Mesendoderm (in vitro differentiated cells): Measurements from ENCODE around the gene GRK3.

Experiments used
- DNase-seq: peaks from one replicate; pipeline ENCODE4 v3.0.0; 2013
- H2AK5ac ChIP-seq: 2 replicates; pipeline ENCODE4 v1.6.1; 2013; ENCODE audit warnings: low read length, inconsistent platforms
- H2BK120ac ChIP-seq: 2 replicates; pipeline ENCODE4 v1.6.1; 2013; ENCODE audit warnings: low read depth, mild to moderate bottlenecking, low read length, moderate library complexity, mixed read lengths
- H2BK15ac ChIP-seq: replicated peaks from 2 replicates; pipeline ENCODE4 v1.6.1; 2013; ENCODE audit warnings: low read depth, mild to moderate bottlenecking, moderate library complexity
- H2BK5ac ChIP-seq: 2 replicates; pipeline ENCODE4 v1.6.1; 2013; ENCODE audit warnings: low read length, inconsistent platforms
- H3K18ac ChIP-seq: 2 replicates; pipeline ENCODE4 v1.6.1; 2013; ENCODE audit warnings: mild to moderate bottlenecking, low read length, mixed read lengths
- H3K23ac ChIP-seq: one replicate; pipeline ENCODE4 v1.6.1; 2013; ENCODE audit warnings: low read length
- H3K27ac ChIP-seq: 2 replicates; pipeline ENCODE4 v1.5.1; 2013; ENCODE audit warnings: low read depth, mild to moderate bottlenecking, inconsistent platforms, low read length, moderate library complexity
- H3K27me3 ChIP-seq: 2 replicates; pipeline ENCODE4 v1.6.1; 2013; ENCODE audit warnings: low read length, control low read depth, mild to moderate bottlenecking, inconsistent platforms; ENCODE audit not compliant: insufficient read depth, poor library complexity
- H3K36me3 ChIP-seq: 2 replicates; pipeline ENCODE4 v1.6.1; 2013; ENCODE audit warnings: low read length, inconsistent platforms; ENCODE audit not compliant: control insufficient read depth, insufficient read depth
- H3K4ac ChIP-seq: one replicate; pipeline ENCODE4 v1.6.1; 2013; ENCODE audit warnings: low read depth, mild to moderate bottlenecking, low read length, moderate library complexity
- H3K4me1 ChIP-seq: 2 replicates; pipeline ENCODE4 v1.6.1; 2013; ENCODE audit warnings: low read depth, low read length, inconsistent platforms; ENCODE audit not compliant: control insufficient read depth
- H3K4me2 ChIP-seq: 2 replicates; pipeline ENCODE4 v1.6.1; 2013; ENCODE audit warnings: low read length
- H3K4me3 ChIP-seq: 2 replicates; pipeline ENCODE4 v1.5.1; 2013; ENCODE audit warnings: mild to moderate bottlenecking, low read length
- H3K56ac ChIP-seq: one replicate; pipeline ENCODE4 v1.6.1; 2013; ENCODE audit warnings: low read length
- H3K79me1 ChIP-seq: 2 replicates; pipeline ENCODE4 v1.6.1; 2013; ENCODE audit warnings: low read length, inconsistent platforms
- H3K79me2 ChIP-seq: 2 replicates; pipeline ENCODE4 v1.6.1; 2013; ENCODE audit warnings: mild to moderate bottlenecking, low read length; ENCODE audit not compliant: control insufficient read depth, insufficient read depth
- H3K9ac ChIP-seq: 2 replicates; pipeline ENCODE4 v1.6.1; 2013; ENCODE audit warnings: low read length, inconsistent platforms
- H4K5ac ChIP-seq: one replicate; pipeline ENCODE4 v1.6.1; 2013; ENCODE audit warnings: low read length
- H4K8ac ChIP-seq: one replicate; pipeline ENCODE4 v1.6.1; 2013; ENCODE audit warnings: low read depth, mild to moderate bottlenecking, control low read depth, low read length, moderate library complexity
- WGBS: extraction: QIAGEN DNeasy Blood & Tissue Kit; methylation state at CpG from one replicate; pipeline ENCODE4 v1.1.7; 2013; ENCODE audit warnings: low lambda C conversion rate, missing lambda C conversion rate; ENCODE audit not compliant: insufficient coverage; ENCODE audit errors: extremely low coverage; 5-methylcytosine and 5-hydroxymethylcytosine counted together

The GRK3 gene

DNA sequence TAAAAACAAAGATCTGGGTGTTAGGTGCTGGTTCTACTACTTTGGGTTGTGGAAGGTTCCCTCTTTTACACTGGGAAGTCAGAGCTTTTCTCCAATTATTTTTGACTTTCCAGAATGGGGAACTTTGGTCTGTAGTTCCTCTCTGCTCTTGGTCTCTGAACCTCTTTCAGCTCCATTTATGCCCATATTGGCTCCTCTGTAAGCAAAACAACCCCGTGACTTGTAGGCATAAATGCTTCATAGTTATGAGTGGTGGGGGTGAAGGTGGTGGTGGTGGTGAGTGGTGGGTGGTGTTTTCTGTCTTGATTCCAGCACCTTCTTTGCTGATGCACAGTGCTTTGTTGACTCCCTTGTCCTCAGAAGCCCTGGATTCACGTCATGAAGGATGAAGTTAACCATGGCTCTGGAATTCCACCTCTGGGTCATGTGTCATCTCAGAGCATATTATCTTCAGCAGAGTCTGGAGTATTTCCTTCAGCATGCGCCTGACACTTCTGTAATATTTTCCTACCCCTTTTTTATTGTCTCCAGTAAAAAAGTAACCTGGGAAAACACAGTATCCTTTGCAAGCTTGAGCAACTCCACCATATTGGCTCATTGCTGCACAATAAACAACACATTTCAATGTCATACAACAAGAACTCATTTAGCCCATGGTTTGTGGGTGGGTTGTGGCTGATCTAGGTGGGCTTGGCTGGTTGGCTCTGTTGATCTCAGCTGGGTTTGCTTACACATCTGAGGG lies 24.1 kb upstream of the GRK3 start:
- H2BK5ac ChIP-seq: no peak overlapping the region
- H3K4ac ChIP-seq: no peak overlapping the region
- no peaks in the 10 kb centered on the region for H3K79me2 ChIP-seq
- H4K8ac ChIP-seq: no peak overlapping the region
- WGBS: no CpG with 5 or more reads among the region's 3 CpGs
- no peak overlapping the region for H3K9ac ChIP-seq
- H4K5ac ChIP-seq: no peak overlapping the region
- H3K36me3 ChIP-seq: no peaks in the 10 kb centered on the region
- H2BK15ac ChIP-seq: no peak overlapping the region
- no peak overlapping the region for H2AK5ac ChIP-seq
- no peak overlapping the region for H3K4me3 ChIP-seq
- no peak overlapping the region for H3K27ac ChIP-seq
- H3K79me1 ChIP-seq: no peaks in the 10 kb centered on the region
- no peaks in the 10 kb centered on the region for H3K4me1 ChIP-seq
- H3K4me2 ChIP-seq: no peak overlapping the region
- no peak overlapping the region for H3K23ac ChIP-seq
- H2BK120ac ChIP-seq: no peak overlapping the region
- DNase-seq: no peak
- no peak overlapping the region for H3K18ac ChIP-seq
- no peak overlapping the region for H3K56ac ChIP-seq
- no peaks in the 10 kb centered on the region for H3K27me3 ChIP-seq

- Histone ChIP-seq H2BK15ac (no peak overlapping the region), H3K18ac (no peak overlapping the region), H3K27ac (no peak overlapping the region), H3K4ac (no peak overlapping the region), H3K27me3 (no peaks in the 10 kb centered on the region), H3K56ac (no peak overlapping the region), H3K4me3 (no peak overlapping the region), H2AK5ac (no peak overlapping the region), H2BK120ac (no peak overlapping the region), H2BK5ac (no peak overlapping the region), H4K5ac (no peak overlapping the region), H3K23ac (no peak overlapping the region), H3K4me1 (no peaks in the 10 kb centered on the region), H4K8ac (no peak overlapping the region), H3K79me1 (no peaks in the 10 kb centered on the region), H3K79me2 (no peaks in the 10 kb centered on the region), H3K36me3 (no peaks in the 10 kb centered on the region), H3K4me2 (no peak overlapping the region), H3K9ac (no peak overlapping the region)
- no peak for DNase-seq
- WGBS: no CpG with 5 or more reads among the region's 4 CpGs
These were observed 23.4 kb upstream of the GRK3 start for GRCh38 chr22:25540908-25541660.

- no peaks in the 10 kb centered on the region for H3K79me2 ChIP-seq
- H3K4ac ChIP-seq: no peak overlapping the region
- H3K4me3 ChIP-seq: no peak overlapping the region
- no peak overlapping the region for H3K23ac ChIP-seq
- no peak overlapping the region for H2BK120ac ChIP-seq
- no peak overlapping the region for H2BK15ac ChIP-seq
- H3K56ac ChIP-seq: no peak overlapping the region
- no peaks in the 10 kb centered on the region for H3K36me3 ChIP-seq
- no peak overlapping the region for H4K8ac ChIP-seq
- no peaks in the 10 kb centered on the region for H3K27me3 ChIP-seq
- no peak overlapping the region for H3K18ac ChIP-seq
- H2AK5ac ChIP-seq: no peak overlapping the region
- no peak overlapping the region for H3K4me2 ChIP-seq
- H3K4me1 ChIP-seq: no peaks in the 10 kb centered on the region
- H4K5ac ChIP-seq: no peak overlapping the region
- WGBS: no CpG with 5 or more reads among the region's 1 CpG
- DNase-seq: no peak
- no peak overlapping the region for H2BK5ac ChIP-seq
- no peak overlapping the region for H3K27ac ChIP-seq
- H3K79me1 ChIP-seq: no peaks in the 10 kb centered on the region
- no peak overlapping the region for H3K9ac ChIP-seq
These were observed 22.3 kb upstream of the GRK3 start for GRCh38 chr22:25542191-25542590.

- no peak overlapping the region for H4K5ac ChIP-seq
- no peak overlapping the region for H2BK120ac ChIP-seq
- H3K36me3 ChIP-seq: no peaks in the 10 kb centered on the region
- H2BK15ac ChIP-seq: no peak overlapping the region
- no peak overlapping the region for H3K9ac ChIP-seq
- no peaks in the 10 kb centered on the region for H3K79me2 ChIP-seq
- no peak overlapping the region for H3K56ac ChIP-seq
- no peak overlapping the region for H4K8ac ChIP-seq
- no peak overlapping the region for H3K18ac ChIP-seq
- no peaks in the 10 kb centered on the region for H3K4me1 ChIP-seq
- H3K79me1 ChIP-seq: no peaks in the 10 kb centered on the region
- H3K27ac ChIP-seq: no peak overlapping the region
- no peak for DNase-seq
- H3K23ac ChIP-seq: no peak overlapping the region
- H3K27me3 ChIP-seq: no peaks in the 10 kb centered on the region
- no peak overlapping the region for H3K4me2 ChIP-seq
- H3K4ac ChIP-seq: no peak overlapping the region
- H3K4me3 ChIP-seq: no peak overlapping the region
- H2BK5ac ChIP-seq: no peak overlapping the region
- 100% methylated on average over 3 of the region's 6 CpGs for WGBS
- H2AK5ac ChIP-seq: no peak overlapping the region
These were observed 21.6 kb upstream of the GRK3 start for GRCh38 chr22:25542720-25543402.

DNA sequence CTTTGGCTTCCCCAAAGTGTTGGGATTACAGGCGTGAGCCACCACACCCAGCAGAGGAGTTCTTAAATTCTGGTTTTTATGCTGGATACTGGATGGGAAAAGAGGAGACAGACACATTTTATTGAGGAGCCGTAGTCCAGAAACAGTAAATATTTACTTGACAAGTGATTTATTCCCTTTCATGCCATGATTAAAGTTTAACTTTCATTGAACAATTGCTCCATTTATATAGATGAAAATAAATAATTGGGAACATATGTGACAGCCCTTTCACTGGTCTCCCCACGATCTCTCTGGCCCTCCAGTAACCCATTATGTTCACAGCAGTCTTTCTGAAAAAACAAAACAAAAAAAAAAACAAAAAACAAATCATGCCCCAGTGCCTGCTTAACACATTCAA lies 19.3 kb upstream of the GRK3 start:
- Histone ChIP-seq H2BK15ac (no peak overlapping the region), H4K8ac (no peak overlapping the region), H2BK5ac (no peak overlapping the region), H3K79me1 (no peaks in the 10 kb centered on the region), H3K36me3 (no peaks in the 10 kb centered on the region), H3K4me2 (no peak overlapping the region), H3K9ac (no peak overlapping the region), H3K4me3 (no peak overlapping the region), H3K23ac (no peak overlapping the region), H4K5ac (no peak overlapping the region), H2AK5ac (no peak overlapping the region), H3K56ac (no peak overlapping the region), H3K18ac (no peak overlapping the region), H3K79me2 (no peaks in the 10 kb centered on the region), H3K27ac (no peak overlapping the region), H3K27me3 (no peaks in the 10 kb centered on the region), H3K4me1 (no peaks in the 10 kb centered on the region), H3K4ac (no peak overlapping the region), H2BK120ac (no peak overlapping the region)
- WGBS: no CpG with 5 or more reads among the region's 3 CpGs
- DNase-seq: no peak
